Astrocyte (in vitro differentiated cells and primary cell): ENCODE results near the gene GCNT2. TPM values are rescaled to one million over a fixed set of nuclear protein-coding genes. Genes with fewer than 3 reads are reported as not detected.

ENCODE experiments used
- DNase-seq: peaks from one replicate; pipeline ENCODE4 v3.0.0-alpha.2; 2010; ENCODE audit warnings: low read depth
- FAIRE-seq: peaks from 2 replicates; lab custom pipeline; 2011; peaks lifted over from hg19 to GRCh38; lab: Jason Lieb, UNC
- H2AFZ ChIP-seq: 2 replicates; pipeline ENCODE4 v1.6.0; 2012; ENCODE audit warnings: low read depth, low read length, inconsistent platforms
- H3K27ac ChIP-seq: 2 replicates; pipeline ENCODE4 v1.5.1; 2011; ENCODE audit warnings: low read depth, low read length, inconsistent platforms
- H3K27me3 ChIP-seq: 2 replicates; pipeline ENCODE4 v1.6.0; 2011; ENCODE audit warnings: low read length, inconsistent platforms; ENCODE audit not compliant: insufficient read depth
- H3K36me3 ChIP-seq: 2 replicates; pipeline ENCODE4 v1.5.1; 2011; ENCODE audit warnings: low read length, inconsistent platforms; ENCODE audit not compliant: insufficient read depth
- H3K4me1 ChIP-seq: 2 replicates; pipeline ENCODE4 v1.5.1; 2011; ENCODE audit warnings: low read length, inconsistent platforms; ENCODE audit not compliant: insufficient read depth
- H3K4me2 ChIP-seq: 2 replicates; pipeline ENCODE4 v1.6.0; 2012; ENCODE audit warnings: low read length, inconsistent platforms
- H3K4me3 ChIP-seq: 2 replicates; pipeline ENCODE4 v1.5.1; 2011; ENCODE audit warnings: low read depth, mild to moderate bottlenecking, low read length, inconsistent platforms; ENCODE audit not compliant: insufficient read depth
- H3K79me2 ChIP-seq: 2 replicates; pipeline ENCODE4 v1.6.0; 2012; ENCODE audit warnings: mild to moderate bottlenecking, low read length, inconsistent platforms; ENCODE audit not compliant: insufficient read depth
- H3K9ac ChIP-seq: 2 replicates; pipeline ENCODE4 v1.6.0; 2012; ENCODE audit warnings: mild to moderate bottlenecking, low read length, inconsistent platforms
- H3K9me3 ChIP-seq: 2 replicates; pipeline ENCODE4 v1.5.1; 2012; ENCODE audit warnings: low read depth, mild to moderate bottlenecking, low read length, inconsistent platforms; ENCODE audit not compliant: insufficient read depth
- H4K20me1 ChIP-seq: 2 replicates; pipeline ENCODE4 v1.6.0; 2012; ENCODE audit warnings: low read length, inconsistent platforms; ENCODE audit not compliant: insufficient read depth
- H3K27ac Mint-ChIP-seq: one replicate; pipeline ENCODE4 v1.8.0; 2021; ENCODE audit warnings: mild to moderate bottlenecking, mixed read lengths; ENCODE audit not compliant: unreplicated experiment
- H3K27me3 Mint-ChIP-seq: one replicate; pipeline ENCODE4 v1.8.0; 2021; ENCODE audit warnings: low read depth, mixed read lengths; ENCODE audit not compliant: unreplicated experiment
- H3K36me3 Mint-ChIP-seq: one replicate; pipeline ENCODE4 v1.8.0; 2021; ENCODE audit warnings: low read depth, mixed read lengths; ENCODE audit not compliant: unreplicated experiment
- H3K4me1 Mint-ChIP-seq: one replicate; pipeline ENCODE4 v1.8.0; 2021; ENCODE audit warnings: low read depth, mixed read lengths; ENCODE audit not compliant: unreplicated experiment
- H3K4me3 Mint-ChIP-seq: one replicate; pipeline ENCODE4 v1.8.0; 2021; ENCODE audit warnings: mild to moderate bottlenecking, moderate library complexity, mixed read lengths; ENCODE audit not compliant: unreplicated experiment
- H3K9me3 Mint-ChIP-seq: one replicate; pipeline ENCODE4 v1.8.0; 2021; ENCODE audit warnings: mild to moderate bottlenecking, mixed read lengths; ENCODE audit not compliant: unreplicated experiment
- CTCF ChIP-seq: IDR thresholded peaks from 2 replicates; pipeline ENCODE4 v1.5.1; 2011; ENCODE audit warnings: low read depth, mild to moderate bottlenecking, inconsistent platforms, low read length, moderate library complexity; ENCODE audit not compliant: insufficient read depth
- EZH2 ChIP-seq: IDR thresholded peaks from 2 replicates; pipeline ENCODE4 v1.6.1; 2012; ENCODE audit warnings: mild to moderate bottlenecking, low read length, inconsistent platforms; ENCODE audit not compliant: insufficient read depth
- total RNA-seq: library from RNA; stranded (reverse); gene quantifications from 2 replicates; pipeline ENCODE4 v1.2.1, GENCODE V29; 2021

The GCNT2 gene
- total RNA-seq, 1 donor from 2014 or later, result 14.8 TPM

GRCh38 chr6:10522929-10523573, 1.9 kb downstream of the GCNT2 start:
- no peak overlapping the region for H3K27ac ChIP-seq
- FAIRE-seq, result no peak

GRCh38 chr6:10526156-10526555, 5.0 kb downstream of the GCNT2 start:
- peaks cover 34% of the 10 kb centered on the region for H3K4me1 Mint-ChIP-seq
- no peaks in the 10 kb centered on the region for H3K27me3 Mint-ChIP-seq

More at GRCh38 chr6:10522929-10523573, 1.9 kb downstream of the GCNT2 start:
- Histone ChIP-seq H3K4me1 (peaks cover 23% of the 10 kb centered on the region), H3K4me3 (no peak overlapping the region), H4K20me1 (no peaks in the 10 kb centered on the region), H3K79me2 (no peaks in the 10 kb centered on the region), H3K4me2 (no peak overlapping the region), H3K9ac (no peak overlapping the region), H3K36me3 (no peaks in the 10 kb centered on the region), H2AFZ (no peak overlapping the region), H3K9me3 (no peaks in the 10 kb centered on the region), H3K27me3 (no peaks in the 10 kb centered on the region)
- Mint-ChIP-seq H3K36me3 (no peaks in the 10 kb centered on the region), H3K4me1 (peaks cover 35% of the 10 kb centered on the region), H3K27ac (peak overlapping the region; percentile 48), H3K27me3 (no peaks in the 10 kb centered on the region), H3K9me3 (no peaks in the 10 kb centered on the region), H3K4me3 (peak overlapping the region; percentile 83)
- TF ChIP-seq CTCF, result no peak
- no peak for TF ChIP-seq EZH2
- no peak for DNase-seq

More at GRCh38 chr6:10526156-10526555, 5.0 kb downstream of the GCNT2 start:
- no peak overlapping the region for H3K4me3 ChIP-seq
- Mint-ChIP-seq H3K4me3 (no peak overlapping the region), H3K27ac (peak overlapping the region; percentile 78), H3K36me3 (peaks cover 6% of the 10 kb centered on the region), H3K9me3 (no peaks in the 10 kb centered on the region)
- H3K4me2 ChIP-seq, result peak overlapping the region; percentile 24
- peaks cover 26% of the 10 kb centered on the region for H3K4me1 ChIP-seq
- H2AFZ ChIP-seq, result no peak overlapping the region
- H3K9ac ChIP-seq, result no peak overlapping the region
- no peak for FAIRE-seq
- no peaks in the 10 kb centered on the region for H3K36me3 ChIP-seq
- TF ChIP-seq CTCF (no peak), EZH2 (no peak)
- no peaks in the 10 kb centered on the region for H4K20me1 ChIP-seq
- DNase-seq, result peak; percentile 64
- H3K27me3 ChIP-seq, result no peaks in the 10 kb centered on the region
- H3K79me2 ChIP-seq, result no peaks in the 10 kb centered on the region
- H3K9me3 ChIP-seq, result no peaks in the 10 kb centered on the region
- no peak overlapping the region for H3K27ac ChIP-seq
